ENCODE measurements around the gene IL1R2.

DNA sequence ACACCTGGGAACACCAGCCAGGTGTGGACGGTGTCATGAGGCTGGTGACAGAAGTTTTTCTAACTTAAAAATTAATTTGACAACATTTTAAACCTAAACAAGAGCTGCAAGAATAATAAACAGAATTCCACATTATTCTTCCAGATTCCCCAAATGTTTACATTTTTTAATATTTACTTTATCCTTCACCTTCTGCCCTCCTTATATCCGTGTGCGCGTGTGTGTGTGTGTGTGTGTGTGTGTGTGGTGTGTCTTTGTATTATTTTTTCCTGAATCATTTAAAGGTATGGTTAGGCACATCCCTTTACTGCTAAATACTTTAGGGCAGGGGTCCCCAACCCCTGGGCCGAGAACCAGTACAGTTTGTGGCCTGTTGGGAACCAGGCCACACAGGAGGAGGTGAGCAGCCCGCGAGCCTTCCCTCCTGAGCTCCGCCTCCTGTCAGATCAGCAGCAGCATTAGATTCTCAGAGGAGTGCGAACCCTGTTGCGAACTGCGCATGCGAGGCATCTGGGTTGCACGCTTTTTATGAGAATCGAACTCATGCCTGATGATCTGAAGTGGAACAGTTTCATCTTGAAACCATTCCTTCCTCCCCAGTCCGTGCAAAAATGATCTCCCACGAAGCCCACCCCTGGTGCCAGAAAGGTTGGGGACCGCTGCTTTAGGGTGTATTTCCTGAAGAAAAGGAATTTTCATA is 16.4 kb upstream of the IL1R2 start:
- TF ChIP-seq CTCF (IDR thresholded peaks at IDR 0.05) (no peak), POLR2AphosphoS5 (IDR thresholded peaks at IDR 0.05) (no peak)

Measured in suprapubic skin (tissue), 3 donors.